GM12874 (cell line): ENCODE measurements around the gene CHAF1A.

Experiments used
- CTCF ChIP-seq: IDR thresholded peaks from 2 replicates; pipeline ENCODE4 v1.5.1; 2011; ENCODE audit warnings: low read depth, mild to moderate bottlenecking, control low read depth, low read length, moderate library complexity; ENCODE audit not compliant: insufficient read depth

CHAF1A gene

GRCh38 chr19:4402171-4403004 lies at the start of gene CHAF1A:
TSS of gene CHAF1A (plus strand) at chr19:4402640. CDS start at chr19:4402763, 123 bp downstream.
- no peak for TF ChIP-seq CTCF

- peak; percentile 91 for TF ChIP-seq CTCF
Observed at GRCh38 chr19:4352701-4353121, 49.7 kb upstream of the CHAF1A start.

GRCh38 chr19:4354282-4354681 lies 48.2 kb upstream of the CHAF1A start:
- no peak for TF ChIP-seq CTCF

GRCh38 chr19:4354897-4355296 lies 47.5 kb upstream of the CHAF1A start:
- no peak for TF ChIP-seq CTCF

- no peak for TF ChIP-seq CTCF
Observed at GRCh38 chr19:4357095-4357797, 45.2 kb upstream of the CHAF1A start.

- TF ChIP-seq CTCF, result no peak
Observed at GRCh38 chr19:4357921-4358326, 44.5 kb upstream of the CHAF1A start.

GRCh38 chr19:4358709-4359626 lies 43.5 kb upstream of the CHAF1A start:
- no peak for TF ChIP-seq CTCF
